Right atrium auricular region (tissue), 2 donors: ENCODE data around the gene FOXA2. TPM values are rescaled to one million over a fixed set of nuclear protein-coding genes. Genes with fewer than 3 reads are reported as not detected.

Experiments
- DNase-seq: peaks from one replicate; pipeline ENCODE4 v3.0.0-alpha.2; 2019; ENCODE audit warnings: low spot score
- H3K27ac ChIP-seq, 2 donors: fragments of 200-600 bp; sonication (generic); 1 replicate in 1 of 2; 2 replicates in 1 of 2; pipeline ENCODE4 v1.5.1; 2016 to 2019
- H3K27me3 ChIP-seq, 2 donors: fragments of 200-600 bp; sonication (generic); one replicate each; pipeline versions ENCODE4 v1.5.1 to v1.6.0; 2017 to 2019
- H3K36me3 ChIP-seq: fragments of 200-600 bp; sonication (generic); one replicate; pipeline ENCODE4 v1.5.1; 2016
- H3K4me1 ChIP-seq, 2 donors: fragments of 200-600 bp; sonication (generic); one replicate each; pipeline versions ENCODE4 v1.5.1 to v1.6.0; 2017 to 2019
- H3K4me3 ChIP-seq, 2 donors: fragments of 200-600 bp; sonication (generic); 1 replicate in 1 of 2; 2 replicates in 1 of 2; pipeline ENCODE4 v1.5.1; 2017 to 2019; ENCODE audit warnings: mild to moderate bottlenecking in 1 of 2, moderate library complexity in 1 of 2
- H3K9me3 ChIP-seq, 2 donors: fragments of 200-600 bp; sonication (generic); one replicate each; pipeline ENCODE4 v1.5.1; 2019
- total RNA-seq, 2 donors: library from RNA; depleted of rRNA; stranded (reverse); fragments of >200 nt; gene quantifications; one replicate each; pipeline ENCODE4 v1.1.0, GENCODE V29; 2016
- TF ChIP-seq, protein P1 (sequence below), 2 donors: fragments of 200-600 bp; sonication (generic); IDR thresholded peaks; one replicate each; pipeline ENCODE4 v1.5.1; 2019; ENCODE audit warnings: antibody characterized with exemption in 2 of 2

The FOXA2 gene
- total RNA-seq = not detected

DNA sequence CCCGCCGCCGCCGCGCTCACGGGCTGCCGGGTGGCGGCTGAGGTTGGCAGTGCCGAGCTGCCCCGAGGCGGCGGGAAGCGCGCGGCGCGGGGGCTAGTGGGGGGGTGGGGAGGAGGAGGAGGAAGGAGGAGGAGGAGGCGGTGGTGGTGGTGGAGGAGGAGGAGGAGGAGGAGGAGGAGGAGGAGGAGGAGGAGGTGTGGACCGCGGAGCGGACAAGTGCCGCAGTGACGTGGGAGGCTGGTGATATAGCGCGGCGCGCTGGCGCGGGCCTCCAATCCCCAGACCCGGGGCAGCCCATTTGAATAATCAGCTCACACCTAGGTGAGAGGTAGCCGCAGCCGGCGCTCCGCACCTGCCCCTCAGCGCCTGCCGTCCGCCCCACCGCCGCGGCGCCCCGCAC lies at the start of gene FOXA2:
FOXA2 (minus strand) TSS at position 51 of the 400 bp plus-strand sequence. CDS start 294 bp downstream, outside the sequence.
- H3K27me3 ChIP-seq = peaks cover 15 to 59% of the 10 kb centered on the region in 2 donors

GRCh38 chr20:22630701-22631100 lies 46.3 kb upstream of the FOXA2 start:
- H3K9me3 ChIP-seq = no peaks in the 10 kb centered on the region
- no peaks in the 10 kb centered on the region for H3K27me3 ChIP-seq
- TF ChIP-seq, protein P1, sequence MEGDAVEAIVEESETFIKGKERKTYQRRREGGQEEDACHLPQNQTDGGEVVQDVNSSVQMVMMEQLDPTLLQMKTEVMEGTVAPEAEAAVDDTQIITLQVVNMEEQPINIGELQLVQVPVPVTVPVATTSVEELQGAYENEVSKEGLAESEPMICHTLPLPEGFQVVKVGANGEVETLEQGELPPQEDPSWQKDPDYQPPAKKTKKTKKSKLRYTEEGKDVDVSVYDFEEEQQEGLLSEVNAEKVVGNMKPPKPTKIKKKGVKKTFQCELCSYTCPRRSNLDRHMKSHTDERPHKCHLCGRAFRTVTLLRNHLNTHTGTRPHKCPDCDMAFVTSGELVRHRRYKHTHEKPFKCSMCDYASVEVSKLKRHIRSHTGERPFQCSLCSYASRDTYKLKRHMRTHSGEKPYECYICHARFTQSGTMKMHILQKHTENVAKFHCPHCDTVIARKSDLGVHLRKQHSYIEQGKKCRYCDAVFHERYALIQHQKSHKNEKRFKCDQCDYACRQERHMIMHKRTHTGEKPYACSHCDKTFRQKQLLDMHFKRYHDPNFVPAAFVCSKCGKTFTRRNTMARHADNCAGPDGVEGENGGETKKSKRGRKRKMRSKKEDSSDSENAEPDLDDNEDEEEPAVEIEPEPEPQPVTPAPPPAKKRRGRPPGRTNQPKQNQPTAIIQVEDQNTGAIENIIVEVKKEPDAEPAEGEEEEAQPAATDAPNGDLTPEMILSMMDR (IDR thresholded peaks at IDR 0.05) = no peak
- H3K4me3 ChIP-seq = no peak overlapping the region
- H3K36me3 ChIP-seq = no peaks in the 10 kb centered on the region
- no peaks in the 10 kb centered on the region for H3K4me1 ChIP-seq
- no peak for DNase-seq
- no peak overlapping the region for H3K27ac ChIP-seq

More for the DNA sequence above, at the start of gene FOXA2:
- TF ChIP-seq, protein P1 (IDR thresholded peaks at IDR 0.05) = no peak
- no peak within 1 kb of the TSS for H3K27ac ChIP-seq
- H3K4me3 ChIP-seq = peak within 1 kb of the TSS in 1 of 2 donors; percentile 25
- H3K4me1 ChIP-seq = peaks cover 0 to 39% of the 10 kb centered on the region in 2 donors
- DNase-seq = no peak
- H3K36me3 ChIP-seq = no peaks in the 10 kb centered on the region
- no peaks in the 10 kb centered on the region for H3K9me3 ChIP-seq

DNA sequence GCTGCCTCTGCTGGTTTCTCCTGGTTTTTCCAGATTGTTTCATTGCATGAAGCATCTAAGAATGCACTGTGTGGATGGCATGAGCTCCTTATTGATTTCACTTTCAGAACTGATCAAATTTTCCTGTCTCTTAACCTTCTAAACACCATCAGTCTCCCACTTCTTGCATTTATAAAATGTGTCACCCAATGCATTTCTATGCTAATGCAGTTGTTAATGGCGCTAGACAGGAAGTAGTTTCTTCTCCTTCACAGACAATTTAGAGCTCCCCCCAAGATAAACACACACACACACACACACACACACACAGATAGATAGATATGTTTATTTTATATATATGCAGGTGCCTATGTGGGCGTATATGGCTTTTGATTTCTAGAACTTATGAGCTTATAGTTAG lies 45.6 kb upstream of the FOXA2 start:
- TF ChIP-seq, protein P1 (IDR thresholded peaks at IDR 0.05) = no peak
- H3K4me1 ChIP-seq = no peaks in the 10 kb centered on the region
- no peak for DNase-seq
- H3K36me3 ChIP-seq = no peaks in the 10 kb centered on the region
- H3K27ac ChIP-seq = no peak overlapping the region
- no peaks in the 10 kb centered on the region for H3K9me3 ChIP-seq
- no peak overlapping the region for H3K4me3 ChIP-seq
- H3K27me3 ChIP-seq = no peaks in the 10 kb centered on the region

- Histone ChIP-seq H3K27ac (no peak overlapping the region), H3K27me3 (no peaks in the 10 kb centered on the region), H3K9me3 (no peaks in the 10 kb centered on the region), H3K4me1 (no peaks in the 10 kb centered on the region), H3K36me3 (no peaks in the 10 kb centered on the region), H3K4me3 (no peak overlapping the region)
- DNase-seq = no peak
- TF ChIP-seq, protein P1 (IDR thresholded peaks at IDR 0.05) = no peak
Observed at GRCh38 chr20:22629447-22629846, 45.1 kb upstream of the FOXA2 start.

DNA sequence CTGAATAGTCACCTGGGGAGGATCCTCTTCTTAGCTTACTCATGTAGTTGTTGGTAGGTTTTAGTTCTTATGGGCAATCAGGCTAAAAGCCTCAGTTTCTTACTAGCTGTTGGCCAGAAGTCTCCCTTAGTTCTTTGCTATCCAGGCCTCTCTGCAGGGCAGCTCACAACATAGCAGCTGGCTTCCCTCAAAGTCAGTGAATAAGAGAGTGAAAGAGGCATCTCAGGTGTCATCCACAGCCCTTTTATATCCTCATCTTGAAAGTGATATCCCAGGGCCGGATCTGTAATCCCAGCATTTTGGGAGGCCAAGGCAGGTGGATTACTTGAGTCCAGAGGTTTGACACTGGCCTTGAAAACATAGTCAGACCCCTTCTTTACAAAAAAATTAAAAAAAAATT lies 42.1 kb upstream of the FOXA2 start:
- H3K9me3 ChIP-seq = no peaks in the 10 kb centered on the region
- H3K27me3 ChIP-seq = no peaks in the 10 kb centered on the region
- H3K27ac ChIP-seq = no peak overlapping the region
- TF ChIP-seq, protein P1 (IDR thresholded peaks at IDR 0.05) = no peak
- no peaks in the 10 kb centered on the region for H3K4me1 ChIP-seq
- H3K4me3 ChIP-seq = no peak overlapping the region
- DNase-seq = no peak
- H3K36me3 ChIP-seq = no peaks in the 10 kb centered on the region

GRCh38 chr20:22623211-22623610 lies 38.8 kb upstream of the FOXA2 start:
- Histone ChIP-seq H3K9me3 (no peaks in the 10 kb centered on the region), H3K4me1 (no peaks in the 10 kb centered on the region), H3K36me3 (no peaks in the 10 kb centered on the region), H3K4me3 (no peak overlapping the region), H3K27me3 (no peaks in the 10 kb centered on the region), H3K27ac (no peak overlapping the region)
- no peak for DNase-seq
- TF ChIP-seq, protein P1 (IDR thresholded peaks at IDR 0.05) = no peak
